ENCODE measurements around the gene IFIT3. TPM values are rescaled to one million over a fixed set of nuclear protein-coding genes. Genes with fewer than 3 reads are reported as not detected.

Gene IFIT3
- total RNA-seq, 1 experiment from 2014 or later: 0.55 TPM

GRCh38 chr10:89336241-89336640, 8.4 kb downstream of the IFIT3 start:
- H3K18ac ChIP-seq (ENCODE audit: insufficient read length, low read depth, low read length): no peak overlapping the region
- H3K9ac ChIP-seq (ENCODE audit: extremely low read depth, insufficient read length, low read length): no peak overlapping the region
- Mint-ChIP-seq H3K36me3 (ENCODE audit: insufficient read depth in 1 of 3, low read depth in 3 of 3) (no peaks in the 10 kb centered on the region), H3K27me3 (ENCODE audit: low read depth) (no peaks in the 10 kb centered on the region), H3K27ac (no peak overlapping the region), H3K4me1 (peaks cover 21 to 24% of the 10 kb centered on the region in 2 experiments), H3K4me3 (no peak overlapping the region), H3K9me3 (no peaks in the 10 kb centered on the region)
- no peak overlapping the region for H3K4me2 ChIP-seq (ENCODE audit: insufficient read depth, insufficient read length, low read length)
- no peak overlapping the region for H3K4ac ChIP-seq (ENCODE audit: low read depth, low read length)
- H4K20me1 ChIP-seq (ENCODE audit: control insufficient read depth, insufficient read depth, insufficient read length): no peaks in the 10 kb centered on the region
- no peak overlapping the region for H3K23ac ChIP-seq (ENCODE audit: insufficient read length, low read depth, low read length)
- no peak overlapping the region for H2BK5ac ChIP-seq (ENCODE audit: insufficient read length, low read length)
- H3K27me3 ChIP-seq (ENCODE audit: insufficient read depth, low read length): no peaks in the 10 kb centered on the region
- no peak overlapping the region for H4K91ac ChIP-seq (ENCODE audit: insufficient read length, low read depth, low read length)
- H3K79me2 ChIP-seq (ENCODE audit: insufficient read depth, low read length): no peaks in the 10 kb centered on the region
- TF ChIP-seq CTCF (conservative IDR thresholded peaks at IDR 0.05): no peak
- no peaks in the 10 kb centered on the region for H3K79me1 ChIP-seq (ENCODE audit: insufficient read depth, low read depth, low read length, poor library complexity, severe bottlenecking)
- H4K8ac ChIP-seq (replicated peaks; ENCODE audit: insufficient read length, low read depth, low read length): no peak overlapping the region
- no peak overlapping the region for H2BK120ac ChIP-seq (ENCODE audit: low read depth, low read length, poor library complexity, severe bottlenecking)
- no peak overlapping the region for H2BK15ac ChIP-seq (ENCODE audit: low read depth, low read length)
- H3K4me1 ChIP-seq (ENCODE audit: insufficient read depth, low read length): peaks cover 11% of the 10 kb centered on the region
- H3K9me3 ChIP-seq (ENCODE audit: control insufficient read depth, low read depth, low read length): no peaks in the 10 kb centered on the region
- H2BK12ac ChIP-seq (ENCODE audit: insufficient read length, low read depth, low read length): no peak overlapping the region
- H2AK5ac ChIP-seq (ENCODE audit: insufficient read length, low read length): no peak overlapping the region
- no peak overlapping the region for H3K14ac ChIP-seq (ENCODE audit: insufficient read depth, low read length)
- WGBS (ENCODE audit: extremely low coverage, insufficient read length, low lambda C conversion rate): no CpG with 5 or more reads among the region's 3 CpGs
- H3T11ph ChIP-seq (ENCODE audit: low read length): no peak overlapping the region
- H2AFZ ChIP-seq (ENCODE audit: low read length): no peak overlapping the region
- H3K23me2 ChIP-seq (ENCODE audit: insufficient read length, low read depth, low read length, poor library complexity, severe bottlenecking): no peaks in the 10 kb centered on the region
- no peak for DNase-seq
- no peak overlapping the region for H3K56ac ChIP-seq (ENCODE audit: insufficient read length, low read depth, low read length)
- no peak overlapping the region for H2BK20ac ChIP-seq (ENCODE audit: low read depth, low read length, poor library complexity, severe bottlenecking)
- H4K5ac ChIP-seq (ENCODE audit: insufficient read length, low read depth, low read length): no peak overlapping the region
- no peak overlapping the region for H3K27ac ChIP-seq (ENCODE audit: insufficient read length, low read depth, low read length)

Data from H9 (cell line).